Measurements from ENCODE around the gene NFE2. TPM values are rescaled to one million over a fixed set of nuclear protein-coding genes. Genes with fewer than 3 reads are reported as not detected.
A peak's percentile ranks its signal among the peaks of the same experiment; 100 is the strongest.
"Not testable (repeated sequence)": the region's sequence is repeated elsewhere in the genome, so short reads cannot be mapped to it uniquely, and the experiment has no call there.

The NFE2 gene
- polyA plus RNA-seq, 4 donors = 0.07 to 0.30 TPM; not detected in 2

DNA sequence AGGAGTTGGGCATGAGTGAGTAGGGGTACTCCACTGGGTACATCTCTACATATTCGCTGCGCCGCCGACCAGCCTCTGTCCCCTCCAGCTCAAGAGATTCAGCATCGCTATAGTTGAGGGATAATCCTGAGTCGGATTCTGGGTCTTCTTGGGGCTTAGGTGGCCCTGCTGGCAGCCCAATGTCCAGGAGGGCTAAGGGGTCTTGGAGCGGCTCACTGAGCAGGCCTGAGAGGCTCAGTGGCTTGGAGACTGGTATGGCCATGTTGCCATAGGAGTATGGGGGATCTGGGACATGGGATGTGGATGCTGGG lies 7.9 kb downstream of the NFE2 start:
- H3K27me3 ChIP-seq (ENCODE audit: control insufficient read depth in 3 of 3, insufficient read depth in 3 of 3, low read length in 3 of 3) = no peaks in the 10 kb centered on the region
- peaks cover 0 to 28% (median 0%) of the 10 kb centered on the region in 3 donors for H3K4me1 ChIP-seq (ENCODE audit: control insufficient read depth in 3 of 3, insufficient read depth in 2 of 3, low read depth in 1 of 3, low read length in 2 of 3)
- no peaks in the 10 kb centered on the region for H3K9me3 ChIP-seq (ENCODE audit: control insufficient read depth in 2 of 2, insufficient read depth in 1 of 2, low read depth in 1 of 2, low read length in 1 of 2)
- DNase-seq = no peak
- H3K27ac ChIP-seq (ENCODE audit: low read depth in 1 of 3, low read length in 2 of 3) = no peak overlapping the region
- H3K36me3 ChIP-seq (ENCODE audit: control insufficient read depth in 3 of 3, insufficient read depth in 2 of 3, low read depth in 1 of 3, low read length in 3 of 3) = peaks cover 0 to 16% (median 0%) of the 10 kb centered on the region in 3 donors
- FAIRE-seq = no peak
- no peak overlapping the region for H3K4me3 ChIP-seq (ENCODE audit: low read depth in 1 of 3, low read length in 3 of 3)
- 95 to 99% (median 98%) methylated on average over 7 of the region's 7 CpGs for WGBS, 3 donors

- Histone ChIP-seq H3K27ac (ENCODE audit: low read depth in 1 of 3, low read length in 2 of 3) (no peak overlapping the region), H3K27me3 (ENCODE audit: control insufficient read depth in 3 of 3, insufficient read depth in 3 of 3, low read length in 3 of 3) (no peaks in the 10 kb centered on the region), H3K4me1 (ENCODE audit: control insufficient read depth in 3 of 3, insufficient read depth in 2 of 3, low read depth in 1 of 3, low read length in 2 of 3) (peaks cover 0 to 32% (median 0%) of the 10 kb centered on the region in 3 donors), H3K36me3 (ENCODE audit: control insufficient read depth in 3 of 3, insufficient read depth in 2 of 3, low read depth in 1 of 3, low read length in 3 of 3) (peaks cover 0 to 21% (median 0%) of the 10 kb centered on the region in 3 donors), H3K9me3 (ENCODE audit: control insufficient read depth in 2 of 2, insufficient read depth in 1 of 2, low read depth in 1 of 2, low read length in 1 of 2) (no peaks in the 10 kb centered on the region), H3K4me3 (ENCODE audit: low read depth in 1 of 3, low read length in 3 of 3) (no peak overlapping the region)
- WGBS, 3 donors = 93 to 94% (median 94%) methylated on average over 30 of the region's 30 CpGs
- DNase-seq = no peak
- no peak for FAIRE-seq
Measured at GRCh38 chr12:54292083-54292930, 8.5 kb downstream of the NFE2 start.

GRCh38 chr12:54287261-54288157 lies 13.3 kb downstream of the NFE2 start:
- H3K9me3 ChIP-seq (ENCODE audit: control insufficient read depth in 2 of 2, insufficient read depth in 1 of 2, low read depth in 1 of 2, low read length in 1 of 2) = no peaks in the 10 kb centered on the region
- peaks cover 0 to 44% (median 4%) of the 10 kb centered on the region in 3 donors for H3K4me1 ChIP-seq (ENCODE audit: control insufficient read depth in 3 of 3, insufficient read depth in 2 of 3, low read depth in 1 of 3, low read length in 2 of 3)
- DNase-seq (peak in 1 of 2 donors; percentile 39), FAIRE-seq (no peak)
- H3K4me3 ChIP-seq (ENCODE audit: low read depth in 1 of 3, low read length in 3 of 3) = no peak overlapping the region
- peaks cover 22 to 41% (median 24%) of the 10 kb centered on the region in 3 donors for H3K36me3 ChIP-seq (ENCODE audit: control insufficient read depth in 3 of 3, insufficient read depth in 2 of 3, low read depth in 1 of 3, low read length in 3 of 3)
- WGBS, 3 donors = 64 to 67% (median 65%) methylated on average over 8 of the region's 8 CpGs
- H3K27ac ChIP-seq (ENCODE audit: low read depth in 1 of 3, low read length in 2 of 3) = peak overlapping the region in 1 of 3 donors; percentile 67
- H3K27me3 ChIP-seq (ENCODE audit: control insufficient read depth in 3 of 3, insufficient read depth in 3 of 3, low read length in 3 of 3) = no peaks in the 10 kb centered on the region

- 28 to 49% (median 40%) methylated on average over 12 of the region's 12 CpGs for WGBS, 3 donors
- peaks cover 0 to 44% (median 5%) of the 10 kb centered on the region in 3 donors for H3K4me1 ChIP-seq (ENCODE audit: control insufficient read depth in 3 of 3, insufficient read depth in 2 of 3, low read depth in 1 of 3, low read length in 2 of 3)
- H3K27me3 ChIP-seq (ENCODE audit: control insufficient read depth in 3 of 3, insufficient read depth in 3 of 3, low read length in 3 of 3) = no peaks in the 10 kb centered on the region
- H3K36me3 ChIP-seq (ENCODE audit: control insufficient read depth in 3 of 3, insufficient read depth in 2 of 3, low read depth in 1 of 3, low read length in 3 of 3) = peaks cover 23 to 40% (median 27%) of the 10 kb centered on the region in 3 donors
- no peak overlapping the region for H3K4me3 ChIP-seq (ENCODE audit: low read depth in 1 of 3, low read length in 3 of 3)
- FAIRE-seq = no peak
- DNase-seq = peak; percentile 35 to 57
- H3K9me3 ChIP-seq (ENCODE audit: control insufficient read depth in 2 of 2, insufficient read depth in 1 of 2, low read depth in 1 of 2, low read length in 1 of 2) = no peaks in the 10 kb centered on the region
- H3K27ac ChIP-seq (ENCODE audit: low read depth in 1 of 3, low read length in 2 of 3) = peak overlapping the region in 2 of 3 donors; percentile 13 to 67
Measured at GRCh38 chr12:54286042-54287030, 14.5 kb downstream of the NFE2 start.

DNA sequence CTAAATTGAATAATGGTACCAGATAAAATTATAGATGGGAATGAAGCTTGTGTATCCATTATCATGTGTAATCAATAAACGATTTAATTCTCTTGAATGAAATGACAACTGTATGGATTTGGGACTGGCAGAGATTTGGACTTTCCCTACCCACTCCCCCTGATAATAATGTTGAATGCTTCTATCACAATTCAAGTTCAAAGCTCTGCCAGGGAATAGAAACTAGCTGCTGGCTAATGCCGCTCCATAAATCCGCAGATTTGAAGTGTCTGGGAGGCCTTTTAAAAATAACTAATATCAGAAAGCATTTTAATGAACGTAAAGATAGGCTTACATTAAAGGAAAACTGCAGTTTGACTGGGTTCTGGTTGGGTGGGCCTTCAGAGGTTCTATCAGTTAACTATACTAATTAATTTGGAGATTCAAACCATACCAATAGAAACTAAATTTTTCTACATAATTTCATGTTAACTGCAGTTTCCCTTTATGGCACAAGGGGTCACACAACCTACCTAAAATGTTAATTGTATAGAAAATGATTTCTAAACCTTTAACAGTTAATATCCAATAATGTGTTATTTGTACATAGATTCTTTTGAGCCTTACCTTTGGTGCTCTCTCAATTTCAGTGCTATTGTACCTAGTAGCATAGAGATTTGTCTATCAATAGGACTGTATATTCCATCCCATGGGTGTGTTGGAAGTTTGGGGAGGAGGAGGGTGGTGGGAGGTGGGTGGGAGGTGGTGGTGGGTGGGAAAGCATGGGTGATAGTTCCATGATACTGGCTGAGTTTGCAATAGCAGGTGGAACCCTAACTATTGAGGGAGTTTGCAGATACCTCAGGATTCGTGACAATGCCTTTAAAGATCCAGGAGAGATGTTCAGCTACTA lies 15.4 kb downstream of the NFE2 start:
- H3K27me3 ChIP-seq (ENCODE audit: control insufficient read depth in 3 of 3, insufficient read depth in 3 of 3, low read length in 3 of 3) = no peaks in the 10 kb centered on the region
- no peak overlapping the region for H3K4me3 ChIP-seq (ENCODE audit: low read depth in 1 of 3, low read length in 3 of 3)
- H3K4me1 ChIP-seq (ENCODE audit: control insufficient read depth in 3 of 3, insufficient read depth in 2 of 3, low read depth in 1 of 3, low read length in 2 of 3) = peaks cover 0 to 44% (median 5%) of the 10 kb centered on the region in 3 donors
- WGBS, 3 donors = 23 to 50% (median 42%) methylated on average over 5 of the region's 5 CpGs
- H3K27ac ChIP-seq (ENCODE audit: low read depth in 1 of 3, low read length in 2 of 3) = peak overlapping the region in 2 of 3 donors; percentile 13 to 67
- no peaks in the 10 kb centered on the region for H3K9me3 ChIP-seq (ENCODE audit: control insufficient read depth in 2 of 2, insufficient read depth in 1 of 2, low read depth in 1 of 2, low read length in 1 of 2)
- no peak for DNase-seq
- H3K36me3 ChIP-seq (ENCODE audit: control insufficient read depth in 3 of 3, insufficient read depth in 2 of 3, low read depth in 1 of 3, low read length in 3 of 3) = peaks cover 23 to 42% (median 27%) of the 10 kb centered on the region in 3 donors
- no peak for FAIRE-seq

DNA sequence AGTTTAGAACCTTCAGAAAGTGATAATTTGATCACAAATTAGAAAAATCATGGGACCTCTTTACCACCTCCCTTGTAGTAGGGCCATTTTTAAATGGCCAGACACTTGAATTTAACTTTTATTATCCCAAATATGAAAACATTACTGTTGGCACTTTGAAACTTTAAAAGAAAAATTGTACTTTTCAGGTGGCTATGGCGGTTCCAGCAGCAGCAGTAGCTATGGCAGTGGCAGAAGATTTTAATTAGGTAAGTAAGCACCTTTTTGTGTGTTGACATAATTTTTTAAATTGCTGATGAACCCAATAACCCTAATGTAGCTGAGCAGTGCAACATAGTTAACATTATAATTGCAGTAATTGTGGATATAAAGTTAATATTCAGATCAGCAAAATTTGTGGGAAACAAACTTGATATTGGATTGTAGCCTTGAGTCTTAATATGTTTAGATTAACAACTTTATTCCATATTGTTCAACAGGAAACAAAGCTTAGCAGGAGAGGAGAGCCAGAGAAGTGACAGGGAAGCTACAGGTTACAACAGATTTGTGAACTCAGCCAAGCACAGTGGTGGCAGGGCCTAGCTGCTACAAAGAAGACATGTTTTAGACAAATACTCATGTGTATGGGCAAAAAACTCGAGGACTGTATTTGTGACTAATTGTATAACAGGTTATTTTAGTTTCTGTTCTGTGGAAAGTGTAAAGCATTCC lies 16.6 kb downstream of the NFE2 start:
- not testable (repeated sequence) for H3K27me3 ChIP-seq (ENCODE audit: control insufficient read depth in 3 of 3, insufficient read depth in 3 of 3, low read length in 3 of 3); DNase-seq; H3K27ac ChIP-seq (ENCODE audit: low read depth in 1 of 3, low read length in 2 of 3); FAIRE-seq; H3K9me3 ChIP-seq (ENCODE audit: control insufficient read depth in 2 of 2, insufficient read depth in 1 of 2, low read depth in 1 of 2, low read length in 1 of 2)
- H3K36me3 ChIP-seq (ENCODE audit: control insufficient read depth in 3 of 3, insufficient read depth in 2 of 3, low read depth in 1 of 3, low read length in 3 of 3) = peaks cover 23 to 40% (median 27%) of the 10 kb centered on the region in 3 donors
- WGBS, 3 donors = 9 to 37% (median 20%) methylated on average over 1 of the region's 2 CpGs
- peak overlapping the region in 2 of 3 donors; percentile 23 to 82 for H3K4me3 ChIP-seq (ENCODE audit: low read depth in 1 of 3, low read length in 3 of 3)
- peaks cover 0 to 44% (median 5%) of the 10 kb centered on the region in 3 donors for H3K4me1 ChIP-seq (ENCODE audit: control insufficient read depth in 3 of 3, insufficient read depth in 2 of 3, low read depth in 1 of 3, low read length in 2 of 3)

Measured in small intestine (tissue), 7 donors.